Non-pigmented ciliary epithelial cell (primary cell): Measurements from ENCODE around the gene ARID1A.

Experiments
- DNase-seq: peaks from one replicate; pipeline ENCODE4 v3.0.0-alpha.2; 2010; ENCODE audit warnings: low read depth

Gene ARID1A

DNA sequence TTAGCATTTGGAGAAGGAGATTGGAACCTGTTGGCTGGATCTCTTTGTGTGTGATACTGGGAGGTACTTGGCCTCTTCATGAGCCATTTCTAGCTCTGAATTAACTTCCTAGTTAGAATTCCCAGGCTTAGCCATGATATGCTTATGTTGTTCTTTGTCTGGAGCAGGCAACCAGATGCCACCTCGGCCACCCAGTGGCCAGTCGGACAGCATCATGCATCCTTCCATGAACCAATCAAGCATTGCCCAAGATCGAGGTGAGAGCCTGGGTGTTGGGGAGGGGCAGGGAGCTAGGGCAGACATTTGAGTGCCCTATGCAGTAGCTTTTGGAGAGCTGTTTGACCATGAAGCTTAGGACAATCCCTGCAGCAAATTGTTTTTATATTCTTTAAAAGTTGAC, 65.4 kb downstream of the ARID1A start:
- DNase-seq = no peak

DNA sequence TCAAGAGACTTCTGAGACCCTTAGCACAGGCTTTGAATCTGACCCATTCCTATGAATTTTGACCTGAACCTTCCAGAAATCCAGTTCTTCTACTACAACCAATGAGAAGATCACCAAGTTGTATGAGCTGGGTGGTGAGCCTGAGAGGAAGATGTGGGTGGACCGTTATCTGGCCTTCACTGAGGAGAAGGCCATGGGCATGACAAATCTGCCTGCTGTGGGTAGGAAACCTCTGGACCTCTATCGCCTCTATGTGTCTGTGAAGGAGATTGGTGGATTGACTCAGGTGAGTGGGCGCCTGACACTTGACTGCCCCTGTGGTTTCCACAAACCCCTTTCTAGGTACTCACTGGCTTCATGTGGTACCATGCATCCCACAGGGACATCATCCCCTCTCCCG, 71.9 kb downstream of the ARID1A start:
- DNase-seq = no peak

- DNase-seq = no peak
Measured at GRCh38 chr1:26768755-26769154, 72.9 kb downstream of the ARID1A start.

DNA sequence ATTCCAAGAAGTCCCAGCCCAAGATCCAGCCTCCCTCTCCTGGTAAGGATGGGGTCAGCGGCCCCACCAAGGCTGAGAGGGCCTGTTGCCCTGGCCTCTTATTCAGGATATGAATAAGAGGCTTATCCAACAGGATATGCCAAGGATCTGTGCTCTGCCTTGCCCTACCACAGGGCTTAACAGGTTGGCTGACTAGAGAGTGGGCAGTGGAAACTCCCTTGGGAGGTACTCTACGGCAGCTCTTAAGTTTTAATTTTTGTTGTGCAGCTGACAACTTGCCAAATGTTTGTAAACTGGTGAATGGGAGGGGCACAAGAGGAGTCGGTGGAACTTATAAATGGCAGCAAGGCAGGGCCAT, 75.4 kb downstream of the ARID1A start:
- no peak for DNase-seq

DNA sequence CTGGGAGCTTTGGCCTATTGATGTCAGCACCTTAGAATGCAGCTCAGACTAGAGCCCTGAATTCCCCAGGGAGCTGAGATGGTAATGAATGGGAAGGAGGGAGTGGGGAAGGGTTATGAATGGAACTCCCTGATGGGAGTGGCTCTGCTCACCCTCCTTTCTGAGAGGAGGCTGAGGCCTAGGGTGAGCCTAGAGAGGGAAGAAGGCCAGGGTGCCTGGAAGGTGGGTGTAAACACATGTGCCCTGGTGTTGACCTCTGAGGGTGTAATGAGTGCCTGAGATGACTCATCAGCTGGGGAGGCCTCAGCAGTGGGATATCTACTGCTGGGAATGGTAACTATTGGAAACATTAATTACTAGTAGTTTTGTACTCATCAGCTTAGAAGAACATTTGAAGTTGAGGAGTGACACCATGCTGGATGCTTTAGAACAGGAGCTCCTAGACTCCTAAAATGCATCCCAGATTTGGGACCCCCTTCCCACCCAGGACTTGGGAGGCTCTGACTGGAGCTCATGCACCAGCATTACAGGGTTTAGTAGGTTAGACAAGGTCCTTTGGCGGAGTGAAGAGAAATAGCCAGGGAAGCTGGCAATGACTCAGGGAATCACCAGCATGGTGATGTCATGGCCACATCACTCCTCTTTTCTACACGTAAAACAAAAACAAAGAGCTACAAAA, 76.0 kb downstream of the ARID1A start:
- peak; percentile 86 for DNase-seq

GRCh38 chr1:26772687-26773086, 76.9 kb downstream of the ARID1A start:
- DNase-seq = peak; percentile 85

- DNase-seq = no peak
Measured at GRCh38 chr1:26774462-26774861, 78.6 kb downstream of the ARID1A start.

GRCh38 chr1:26775666-26776065, 79.9 kb downstream of the ARID1A start:
- no peak for DNase-seq

DNA sequence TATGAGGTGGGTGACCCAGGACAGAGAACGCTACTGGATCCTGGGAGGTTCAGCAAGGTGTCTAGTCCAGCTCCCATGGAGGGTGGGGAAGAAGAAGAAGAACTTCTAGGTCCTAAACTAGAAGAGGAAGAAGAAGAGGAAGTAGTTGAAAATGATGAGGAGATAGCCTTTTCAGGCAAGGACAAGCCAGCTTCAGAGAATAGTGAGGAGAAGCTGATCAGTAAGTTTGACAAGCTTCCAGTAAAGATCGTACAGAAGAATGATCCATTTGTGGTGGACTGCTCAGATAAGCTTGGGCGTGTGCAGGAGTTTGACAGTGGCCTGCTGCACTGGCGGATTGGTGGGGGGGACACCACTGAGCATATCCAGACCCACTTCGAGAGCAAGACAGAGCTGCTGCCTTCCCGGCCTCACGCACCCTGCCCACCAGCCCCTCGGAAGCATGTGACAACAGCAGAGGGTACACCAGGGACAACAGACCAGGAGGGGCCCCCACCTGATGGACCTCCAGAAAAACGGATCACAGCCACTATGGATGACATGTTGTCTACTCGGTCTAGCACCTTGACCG, 83.4 kb downstream of the ARID1A start:
- no peak for DNase-seq

DNA sequence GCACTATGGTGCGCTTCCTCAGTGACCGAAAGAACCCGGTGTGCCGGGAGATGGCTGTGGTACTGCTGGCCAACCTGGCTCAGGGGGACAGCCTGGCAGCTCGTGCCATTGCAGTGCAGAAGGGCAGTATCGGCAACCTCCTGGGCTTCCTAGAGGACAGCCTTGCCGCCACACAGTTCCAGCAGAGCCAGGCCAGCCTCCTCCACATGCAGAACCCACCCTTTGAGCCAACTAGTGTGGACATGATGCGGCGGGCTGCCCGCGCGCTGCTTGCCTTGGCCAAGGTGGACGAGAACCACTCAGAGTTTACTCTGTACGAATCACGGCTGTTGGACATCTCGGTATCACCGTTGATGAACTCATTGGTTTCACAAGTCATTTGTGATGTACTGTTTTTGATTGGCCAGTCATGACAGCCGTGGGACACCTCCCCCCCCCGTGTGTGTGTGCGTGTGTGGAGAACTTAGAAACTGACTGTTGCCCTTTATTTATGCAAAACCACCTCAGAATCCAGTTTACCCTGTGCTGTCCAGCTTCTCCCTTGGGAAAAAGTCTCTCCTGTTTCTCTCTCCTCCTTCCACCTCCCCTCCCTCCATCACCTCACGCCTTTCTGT, 84.6 kb downstream of the ARID1A start:
- no peak for DNase-seq

DNA sequence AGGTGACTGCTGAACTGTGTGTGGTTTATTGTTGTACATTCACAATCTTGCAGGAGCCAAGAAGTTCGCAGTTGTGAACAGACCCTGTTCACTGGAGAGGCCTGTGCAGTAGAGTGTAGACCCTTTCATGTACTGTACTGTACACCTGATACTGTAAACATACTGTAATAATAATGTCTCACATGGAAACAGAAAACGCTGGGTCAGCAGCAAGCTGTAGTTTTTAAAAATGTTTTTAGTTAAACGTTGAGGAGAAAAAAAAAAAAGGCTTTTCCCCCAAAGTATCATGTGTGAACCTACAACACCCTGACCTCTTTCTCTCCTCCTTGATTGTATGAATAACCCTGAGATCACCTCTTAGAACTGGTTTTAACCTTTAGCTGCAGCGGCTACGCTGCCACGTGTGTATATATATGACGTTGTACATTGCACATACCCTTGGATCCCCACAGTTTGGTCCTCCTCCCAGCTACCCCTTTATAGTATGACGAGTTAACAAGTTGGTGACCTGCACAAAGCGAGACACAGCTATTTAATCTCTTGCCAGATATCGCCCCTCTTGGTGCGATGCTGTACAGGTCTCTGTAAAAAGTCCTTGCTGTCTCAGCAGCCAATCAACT, 85.5 kb downstream of the ARID1A start:
- no peak for DNase-seq

DNA sequence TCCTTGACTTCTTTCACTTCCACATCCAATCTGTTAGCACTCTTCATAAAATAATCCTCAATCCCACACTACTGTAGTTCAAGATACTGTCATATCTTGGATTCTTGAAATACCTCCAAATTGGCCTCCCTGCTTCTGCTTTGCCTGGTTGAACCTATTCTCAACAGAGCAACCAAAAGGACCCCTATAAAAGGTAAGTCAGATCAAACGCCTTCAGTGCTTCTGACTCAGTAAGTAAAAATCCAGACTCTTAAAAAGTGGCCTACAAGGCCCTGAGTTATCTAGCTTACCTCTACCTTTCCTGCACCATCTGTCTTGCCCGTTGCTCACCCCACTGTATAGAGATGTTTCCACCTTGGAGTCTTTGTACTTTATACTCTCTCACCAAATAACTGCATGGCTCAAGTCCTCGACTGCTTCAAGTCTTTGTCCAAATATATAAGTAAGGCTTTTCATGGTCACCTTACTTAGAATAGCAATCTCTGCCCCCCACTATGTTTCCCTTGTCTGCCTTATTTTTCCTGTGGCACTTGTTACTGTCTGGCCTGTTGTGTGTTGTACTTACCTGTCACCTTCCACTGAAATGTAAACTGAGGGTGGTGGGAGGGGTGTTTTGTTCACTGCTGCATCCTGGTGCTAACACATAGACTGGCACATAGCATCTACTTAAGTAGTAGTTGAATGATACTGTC, 86.9 kb downstream of the ARID1A start:
- no peak for DNase-seq

- DNase-seq = no peak
Measured at GRCh38 chr1:26783646-26784022, 87.8 kb downstream of the ARID1A start.

GRCh38 chr1:26784023-26784871, 88.4 kb downstream of the ARID1A start:
- DNase-seq = no peak

DNA sequence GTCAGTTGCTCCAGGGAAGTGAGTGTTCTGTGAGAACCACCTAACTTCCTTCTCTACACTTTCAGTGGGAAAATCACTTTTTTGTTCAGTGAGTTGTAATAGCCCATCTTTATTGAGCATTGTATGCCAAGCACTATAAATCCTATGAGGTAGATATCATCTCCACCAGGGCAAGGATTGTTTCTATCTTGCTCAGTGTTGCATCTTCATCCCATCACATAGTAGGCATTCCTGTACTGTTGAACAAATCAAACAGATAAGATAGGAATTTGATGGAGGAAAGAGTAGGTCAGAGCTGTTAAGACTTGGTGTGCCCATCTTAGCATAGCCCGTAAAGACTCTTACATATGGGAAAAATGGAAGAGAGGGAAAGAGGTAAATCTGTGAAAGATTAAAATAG, 89.1 kb downstream of the ARID1A start:
- no peak for DNase-seq

- DNase-seq = no peak
Measured at GRCh38 chr1:26785611-26786436, 90.0 kb downstream of the ARID1A start.

DNA sequence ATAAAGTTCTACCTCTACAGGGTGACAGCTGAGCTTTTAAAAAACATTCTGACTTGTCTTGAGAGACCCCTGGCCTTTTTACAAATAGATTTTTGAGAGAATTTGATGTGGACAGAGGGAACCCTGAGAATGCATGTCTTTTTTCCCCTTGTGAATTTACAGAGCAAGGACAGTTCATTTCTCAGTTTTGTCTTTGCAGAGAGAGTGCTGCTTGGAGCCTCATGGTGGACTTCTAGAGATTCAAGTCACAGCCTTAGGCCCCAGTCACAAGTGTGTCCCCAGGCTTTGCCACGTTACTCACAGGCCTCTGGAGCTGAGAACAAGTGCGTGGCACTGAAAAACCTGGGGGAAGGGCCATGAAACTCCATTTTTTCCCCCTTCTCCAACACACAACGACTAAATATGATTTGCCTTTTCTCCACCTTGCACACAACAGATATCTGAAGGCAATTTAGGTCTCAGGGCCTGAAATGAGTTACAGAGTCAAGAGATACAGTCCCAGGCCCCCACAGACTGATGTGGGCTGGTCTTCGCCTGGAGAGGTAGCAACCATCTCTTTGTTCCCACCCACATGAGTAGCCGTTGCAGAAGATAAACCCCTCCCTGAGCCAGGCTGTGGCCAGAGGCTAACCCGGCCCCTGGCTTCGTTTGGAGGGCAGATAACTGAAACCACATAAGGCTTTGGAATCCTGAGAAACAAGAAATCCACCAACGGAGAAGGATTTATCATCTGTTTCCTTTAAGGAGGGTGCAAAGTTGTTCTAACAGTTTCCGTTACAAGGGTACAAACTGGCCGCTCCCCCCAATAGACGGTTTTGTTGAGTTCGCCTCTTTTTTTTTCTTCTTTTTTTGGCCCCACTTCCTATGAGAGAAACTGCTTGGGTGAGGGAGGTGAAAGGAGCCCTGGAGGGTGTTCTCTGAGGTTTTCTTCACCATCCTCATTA, 90.9 kb downstream of the ARID1A start:
- DNase-seq = peak; percentile 69

- no peak for DNase-seq
Measured at GRCh38 chr1:26787381-26787705, 91.5 kb downstream of the ARID1A start.

DNA sequence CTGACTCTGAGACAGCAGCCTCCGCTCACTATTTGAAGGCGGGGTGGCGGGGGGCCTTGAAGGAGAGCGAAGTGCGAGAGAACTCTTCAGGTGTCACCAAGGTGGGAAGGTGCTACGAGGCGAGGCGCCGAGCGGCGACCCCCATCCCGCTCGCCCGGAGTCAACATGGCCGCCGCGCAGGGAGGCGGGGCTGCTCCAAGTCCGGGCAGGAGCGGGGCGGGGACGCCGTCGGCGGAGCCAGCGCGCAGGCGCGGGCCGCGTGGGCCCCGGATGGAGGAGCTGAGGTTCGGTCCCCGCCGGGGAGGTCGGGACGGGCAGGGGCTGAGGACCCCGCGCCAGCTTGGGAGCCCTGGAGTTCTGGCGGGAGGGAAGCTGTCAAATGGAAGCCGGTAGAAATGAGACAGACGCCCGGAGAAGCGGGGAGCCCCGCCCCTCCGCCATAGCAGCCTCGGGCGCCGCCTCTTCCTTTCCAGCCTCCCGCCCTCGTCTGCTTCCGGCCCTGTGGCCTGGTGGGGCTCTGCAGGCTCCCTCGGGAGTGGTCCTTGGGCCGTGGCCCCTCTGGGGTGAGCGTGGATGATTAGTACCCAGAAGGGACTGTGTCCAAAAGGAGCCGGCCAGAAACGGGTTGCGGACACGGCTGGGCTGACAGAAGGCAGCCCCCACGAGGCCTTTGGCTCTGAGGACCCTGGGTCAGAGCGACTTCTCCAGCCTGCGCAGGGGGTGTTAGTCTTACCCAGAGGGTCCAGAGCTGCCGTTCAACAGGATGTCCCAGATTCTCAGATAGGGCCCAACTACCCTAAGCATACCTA, 92.1 kb downstream of the ARID1A start, which contains the start of gene PIGV:
PIGV (plus strand) TSS at position 245 of the 809 bp plus-strand sequence. CDS start 2,866 bp downstream, outside the sequence.
- no peak for DNase-seq
